ENCODE results near the gene VPS29. TPM values are rescaled to one million over a fixed set of nuclear protein-coding genes. Genes with fewer than 3 reads are reported as not detected.
"Not testable (repeated sequence)": the region's sequence is repeated elsewhere in the genome, so short reads cannot be mapped to it uniquely, and the experiment has no call there.

VPS29 gene
- 106 TPM for total RNA-seq
- long read RNA-seq, transcript VPS29-206 (4 exons, 1,523 nt) = major isoform, 26 of 43 reads
- long read RNA-seq, partial matches to known transcripts = 1 of 43 reads
- long read RNA-seq, other reads (novel, unspliced or antisense) = 16 of 43 reads

DNA sequence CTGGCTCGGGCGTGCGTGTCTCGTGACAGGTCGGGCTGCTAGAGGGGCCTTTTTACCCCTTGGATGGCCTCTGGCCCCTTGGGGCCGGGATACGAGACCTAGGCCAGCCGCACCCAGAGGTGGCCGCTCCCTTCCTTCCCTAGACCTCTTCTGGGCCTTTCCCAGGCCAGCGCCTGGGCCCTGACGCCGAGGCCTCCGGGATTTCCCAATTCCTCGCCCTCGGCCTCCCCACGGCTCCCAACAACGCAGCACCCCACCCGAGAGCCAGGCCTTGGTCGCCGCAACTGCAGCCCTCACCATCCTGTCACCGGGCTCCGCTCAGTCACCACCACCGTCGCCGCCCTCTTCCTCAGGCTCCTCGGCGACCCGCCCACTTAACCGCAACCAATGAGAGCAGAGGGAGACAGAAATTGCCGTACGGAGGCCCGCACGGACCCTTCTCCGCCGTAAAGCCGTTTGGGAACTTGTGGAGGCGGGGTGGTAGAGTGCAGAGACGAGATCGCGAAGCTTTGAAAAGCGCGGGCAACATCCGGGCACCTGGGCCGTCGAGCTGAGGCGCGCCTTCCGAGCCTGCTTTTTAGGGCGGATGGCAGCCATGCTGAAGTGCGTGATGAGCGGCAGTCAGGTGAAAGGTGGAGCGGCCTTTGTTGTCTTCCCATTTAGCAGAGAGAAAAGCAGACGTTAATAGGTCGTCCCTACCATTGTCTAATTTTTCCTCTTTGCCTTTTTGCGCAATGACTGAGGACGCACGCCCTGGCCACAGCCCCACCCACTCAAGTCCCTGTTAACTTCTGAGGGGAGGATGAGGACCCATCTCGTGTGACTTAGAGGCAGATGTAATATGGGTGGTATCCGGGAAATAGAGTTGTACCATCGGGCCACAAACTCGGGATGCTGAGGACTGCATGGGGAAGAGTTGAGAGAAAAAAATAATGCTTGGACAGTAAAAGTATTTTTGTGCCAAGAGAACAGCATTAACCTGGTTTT is at the start of gene VPS29, which contains the start of gene RAD9B:
Gene VPS29 (minus strand): TSS at position 360 of the 987 bp plus-strand sequence. CDS start 60 bp downstream, at position 300.
Gene RAD9B (plus strand): TSS at position 580 of the 987 bp plus-strand sequence. CDS start 7 bp downstream, at position 587.
- intact Hi-C loops (cut with DNase I) = loop anchor here (2.0 to 5.0 kb wide), 3 partner anchors 33 to 195 kb away; partner anchors contain the start of genes ARPC3, FAM216A and GPN3
- ATAC-seq (peak; percentile 99), DNase-seq (ENCODE audit: missing footprints) (peak; percentile 99)

- ATAC-seq (no peak), DNase-seq (ENCODE audit: missing footprints) (no peak)
- intact Hi-C loops (cut with DNase I) = no loop called here
Observed at GRCh38 chr12:110550981-110551380, 49.1 kb upstream of the VPS29 start.

GRCh38 chr12:110549716-110550115 is 47.8 kb upstream of the VPS29 start:
- DNase-seq (ENCODE audit: missing footprints) (no peak), ATAC-seq (peak; percentile 25)
- intact Hi-C loops (cut with DNase I) = no loop called here

GRCh38 chr12:110548678-110549077 is 46.8 kb upstream of the VPS29 start:
- ATAC-seq = peak; percentile 20
- intact Hi-C loops (cut with DNase I) = no loop called here

GRCh38 chr12:110547090-110547489 is 45.2 kb upstream of the VPS29 start:
- intact Hi-C loops (cut with DNase I) = no loop called here
- no peak for DNase-seq (ENCODE audit: missing footprints)
- ATAC-seq = no peak

More at GRCh38 chr12:110548678-110549077, 46.8 kb upstream of the VPS29 start:
- DNase-seq (ENCODE audit: missing footprints) = no peak

GRCh38 chr12:110546339-110546738 is 44.4 kb upstream of the VPS29 start:
- DNase-seq (ENCODE audit: missing footprints) = no peak
- ATAC-seq = no peak
- intact Hi-C loops (cut with DNase I) = no loop called here

GRCh38 chr12:110545812-110546211 is 43.9 kb upstream of the VPS29 start:
- intact Hi-C loops (cut with DNase I) = no loop called here
- ATAC-seq = no peak
- DNase-seq (ENCODE audit: missing footprints) = no peak

- DNase-seq (ENCODE audit: missing footprints); intact Hi-C loops (cut with DNase I); ATAC-seq: not testable (repeated sequence)
Observed at GRCh38 chr12:110545259-110545658, 43.3 kb upstream of the VPS29 start.

- DNase-seq (ENCODE audit: missing footprints) = no peak
- intact Hi-C loops (cut with DNase I) = no loop called here
- ATAC-seq = no peak
Observed at GRCh38 chr12:110543965-110544364, 42.1 kb upstream of the VPS29 start.

DNA sequence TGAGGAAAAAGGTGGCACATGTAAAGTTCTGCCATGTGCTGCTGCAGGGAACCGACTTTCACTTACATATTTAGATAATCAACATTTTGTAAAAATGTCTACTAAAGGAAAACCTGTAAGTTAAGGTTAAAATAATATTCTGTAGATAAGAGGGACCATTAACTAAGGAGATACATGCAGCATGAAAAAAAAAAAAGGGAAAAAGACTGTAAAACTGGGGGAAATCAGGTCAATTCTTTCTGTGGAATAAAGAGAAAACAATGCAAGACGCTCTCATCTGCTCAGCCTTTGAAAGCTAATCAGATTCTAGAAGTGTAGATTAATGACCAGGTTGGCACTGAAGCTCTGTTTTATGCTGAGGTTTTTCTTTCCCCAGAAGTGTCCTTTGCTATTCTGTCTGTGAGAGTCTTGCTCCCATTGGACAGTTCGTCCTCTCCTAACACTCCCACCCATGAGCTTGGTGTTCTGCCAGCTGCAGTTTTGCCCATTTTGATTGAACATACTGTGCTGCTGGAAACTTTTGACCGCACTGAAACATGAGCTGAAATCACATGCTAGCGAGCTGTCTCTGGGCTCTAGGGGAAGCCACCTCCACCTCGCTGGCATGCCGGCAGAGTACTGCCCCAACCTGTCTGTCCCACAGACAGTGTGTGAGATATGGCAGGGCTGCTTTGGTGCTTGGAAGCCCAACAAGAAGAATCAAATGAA is 41.5 kb upstream of the VPS29 start:
- intact Hi-C loops (cut with DNase I) = no loop called here
- peak; percentile 88 for DNase-seq (ENCODE audit: missing footprints)
- peak; percentile 92 for ATAC-seq

- intact Hi-C loops (cut with DNase I) = no loop called here
- DNase-seq (ENCODE audit: missing footprints) = no peak
- no peak for ATAC-seq
Observed at GRCh38 chr12:110540048-110540447, 38.1 kb upstream of the VPS29 start.

DNA sequence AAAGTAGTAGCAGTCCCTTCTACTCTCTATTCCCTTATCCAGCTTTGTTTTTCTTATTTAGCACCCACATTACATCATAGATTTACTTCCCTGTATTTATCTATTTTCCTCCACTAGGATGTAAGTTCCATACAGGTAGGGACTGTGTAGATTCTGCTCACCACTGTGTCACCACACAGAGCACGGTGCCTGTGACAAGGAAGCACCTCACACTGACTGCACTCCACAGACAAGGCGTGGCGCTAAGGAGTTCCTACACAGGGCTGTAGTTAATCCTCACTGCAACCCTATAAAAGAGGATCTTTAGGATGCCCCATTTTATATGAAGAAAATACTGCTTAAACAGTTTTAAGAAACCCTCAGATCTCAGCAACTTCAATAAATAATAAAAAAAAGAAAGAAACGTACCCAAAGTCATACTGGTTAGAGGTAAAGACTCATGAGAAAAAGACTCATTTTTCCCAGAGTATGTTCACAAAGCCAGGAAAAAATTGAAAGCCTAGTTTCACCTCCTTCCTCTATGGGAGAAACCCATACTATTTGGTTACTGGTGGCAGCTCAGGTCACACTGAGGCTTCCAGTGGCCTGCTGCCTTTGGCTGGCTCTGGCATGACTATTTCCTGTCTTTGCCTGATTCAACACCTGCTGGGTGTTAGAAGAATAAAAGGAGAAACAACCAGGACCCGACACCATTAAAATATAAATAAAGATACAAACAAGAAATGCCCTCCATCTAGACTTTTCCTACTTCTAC is 37.1 kb upstream of the VPS29 start:
- ATAC-seq (no peak), DNase-seq (ENCODE audit: missing footprints) (no peak)
- intact Hi-C loops (cut with DNase I) = no loop called here

- ATAC-seq (peak; percentile 91), DNase-seq (ENCODE audit: missing footprints) (peak; percentile 79)
- intact Hi-C loops (cut with DNase I) = loop anchor here (2.0 kb wide), 1 partner anchor 47 kb away; no protein-coding TSS in a partner anchor
Observed at GRCh38 chr12:110537605-110538409, 35.9 kb upstream of the VPS29 start.

- intact Hi-C loops (cut with DNase I) = loop anchor here (2.0 kb wide), 1 partner anchor 48 kb away; no protein-coding TSS in a partner anchor
- ATAC-seq = no peak
- DNase-seq (ENCODE audit: missing footprints) = no peak
Observed at GRCh38 chr12:110536834-110537604, 35.1 kb upstream of the VPS29 start.

GRCh38 chr12:110534811-110535210 is 32.9 kb upstream of the VPS29 start:
- no peak for ATAC-seq
- intact Hi-C loops (cut with DNase I) = no loop called here
- no peak for DNase-seq (ENCODE audit: missing footprints)

DNA sequence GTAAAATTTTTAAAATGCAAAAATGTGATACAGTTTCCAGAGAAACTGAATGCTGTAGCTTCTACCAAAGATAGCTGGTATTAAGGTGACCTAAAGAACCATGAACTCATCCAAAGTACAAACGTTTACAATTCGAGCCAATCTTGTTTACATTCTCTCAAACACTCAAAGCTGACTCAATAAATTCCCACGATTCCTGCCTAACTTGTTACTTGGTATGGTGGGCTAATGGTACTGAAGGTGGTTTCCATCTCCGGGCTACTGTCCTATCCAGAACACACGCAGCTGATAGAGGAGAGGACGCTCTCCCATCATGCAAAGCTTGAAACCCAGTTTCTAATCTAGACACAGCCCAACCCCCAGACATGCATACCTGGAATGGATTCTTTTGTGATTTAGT is 31.7 kb upstream of the VPS29 start:
- intact Hi-C loops (cut with DNase I) = no loop called here
- ATAC-seq = no peak
- no peak for DNase-seq (ENCODE audit: missing footprints)

DNA sequence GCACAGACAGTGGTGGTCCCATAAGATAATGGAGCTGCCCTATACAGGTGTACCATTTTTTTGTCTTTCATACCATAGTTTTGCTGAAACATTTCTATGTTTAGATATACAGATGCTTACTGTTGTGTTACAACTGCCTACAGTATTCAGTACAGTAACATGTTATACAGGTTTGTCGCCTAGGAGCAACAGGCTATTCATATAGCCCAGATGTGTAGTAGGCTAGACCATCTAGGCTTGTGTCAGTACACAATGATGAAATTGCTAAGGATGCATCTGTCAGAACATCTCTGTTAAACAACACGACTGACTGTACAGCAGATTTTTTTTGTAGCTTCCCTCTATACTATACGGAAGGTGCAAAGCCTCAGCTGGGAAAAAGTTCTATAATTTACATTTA is 30.7 kb upstream of the VPS29 start:
- no peak for ATAC-seq
- DNase-seq (ENCODE audit: missing footprints) = no peak
- intact Hi-C loops (cut with DNase I) = no loop called here

All from Right ventricle myocardium inferior (tissue), 1 donor.